H9 (cell line): ENCODE results near the gene ZNF528. TPM values are rescaled to one million over a fixed set of nuclear protein-coding genes. Genes with fewer than 3 reads are reported as not detected.

Source experiments
- DNase-seq: peaks from one replicate; pipeline ENCODE4 v3.0.0-alpha.2; 2017
- H2AFZ ChIP-seq: one replicate; pipeline ENCODE4 v1.6.1; 2013; ENCODE audit warnings: mild to moderate bottlenecking, low read length, control low read depth, moderate library complexity
- H2AK5ac ChIP-seq: 2 replicates; pipeline ENCODE4 v1.6.1; 2013; ENCODE audit warnings: low read length, control low read depth, mixed read lengths; ENCODE audit not compliant: insufficient read length
- H2BK120ac ChIP-seq: one replicate; pipeline ENCODE4 v1.6.1; 2013; ENCODE audit warnings: low read depth, mild to moderate bottlenecking, low read length, control low read depth, inconsistent platforms; ENCODE audit not compliant: poor library complexity, severe bottlenecking
- H2BK12ac ChIP-seq: 2 replicates; pipeline ENCODE4 v1.6.1; 2013; ENCODE audit warnings: low read length, control low read depth, mixed read lengths, low read depth; ENCODE audit not compliant: insufficient read length
- H2BK15ac ChIP-seq: 2 replicates; pipeline ENCODE4 v1.6.1; 2013; ENCODE audit warnings: low read depth, low read length, control low read depth
- H2BK20ac ChIP-seq: one replicate; pipeline ENCODE4 v1.6.1; 2013; ENCODE audit warnings: low read depth, mild to moderate bottlenecking, low read length, control low read depth, inconsistent platforms; ENCODE audit not compliant: poor library complexity, severe bottlenecking
- H2BK5ac ChIP-seq: 2 replicates; pipeline ENCODE4 v1.6.1; 2013; ENCODE audit warnings: low read length, control low read depth, mixed read lengths; ENCODE audit not compliant: insufficient read length
- H3K14ac ChIP-seq: 2 replicates; pipeline ENCODE4 v1.6.1; 2013; ENCODE audit warnings: low read length, control low read depth; ENCODE audit not compliant: insufficient read depth
- H3K18ac ChIP-seq: 2 replicates; pipeline ENCODE4 v1.6.1; 2013; ENCODE audit warnings: low read depth, mild to moderate bottlenecking, mixed read lengths, low read length, control low read depth; ENCODE audit not compliant: insufficient read length
- H3K23ac ChIP-seq: 2 replicates; pipeline ENCODE4 v1.6.1; 2013; ENCODE audit warnings: low read length, control low read depth, mixed read lengths, low read depth; ENCODE audit not compliant: insufficient read length
- H3K23me2 ChIP-seq: 2 replicates; pipeline ENCODE4 v1.6.1; 2013; ENCODE audit warnings: low read depth, mild to moderate bottlenecking, mixed read lengths, low read length, control low read depth; ENCODE audit not compliant: insufficient read length, poor library complexity, severe bottlenecking
- H3K27ac ChIP-seq: 2 replicates; pipeline ENCODE4 v1.5.1; 2013; ENCODE audit warnings: low read length, control low read depth, mixed read lengths, low read depth; ENCODE audit not compliant: insufficient read length
- H3K27me3 ChIP-seq: 2 replicates; pipeline ENCODE4 v1.6.1; 2013; ENCODE audit warnings: low read length, control low read depth, inconsistent platforms; ENCODE audit not compliant: insufficient read depth
- H3K4ac ChIP-seq: 2 replicates; pipeline ENCODE4 v1.6.1; 2013; ENCODE audit warnings: low read depth, mild to moderate bottlenecking, control low read depth, inconsistent platforms, low read length, moderate library complexity
- H3K4me1 ChIP-seq: 2 replicates; pipeline ENCODE4 v1.6.1; 2013; ENCODE audit warnings: low read length, control low read depth, inconsistent platforms; ENCODE audit not compliant: insufficient read depth
- H3K4me2 ChIP-seq: 2 replicates; pipeline ENCODE4 v1.6.1; 2013; ENCODE audit warnings: low read length, control low read depth, mixed read lengths; ENCODE audit not compliant: insufficient read length, insufficient read depth
- H3K56ac ChIP-seq: 2 replicates; pipeline ENCODE4 v1.6.1; 2013; ENCODE audit warnings: low read depth, mild to moderate bottlenecking, mixed read lengths, low read length, control low read depth; ENCODE audit not compliant: insufficient read length
- H3K79me1 ChIP-seq: 2 replicates; pipeline ENCODE4 v1.6.1; 2013; ENCODE audit warnings: low read depth, mild to moderate bottlenecking, moderate library complexity, low read length, control low read depth, inconsistent platforms; ENCODE audit not compliant: insufficient read depth, poor library complexity, severe bottlenecking
- H3K79me2 ChIP-seq: 2 replicates; pipeline ENCODE4 v1.6.1; 2013; ENCODE audit warnings: low read length, control low read depth, inconsistent platforms; ENCODE audit not compliant: insufficient read depth
- H3K9ac ChIP-seq: 2 replicates; pipeline ENCODE4 v1.6.1; 2013; ENCODE audit warnings: low read length, control low read depth, mixed read lengths; ENCODE audit not compliant: insufficient read length; ENCODE audit errors: extremely low read depth
- H3K9me3 ChIP-seq: one replicate; pipeline ENCODE4 v1.6.1; 2013; ENCODE audit warnings: low read depth, low read length, inconsistent platforms; ENCODE audit not compliant: control insufficient read depth
- H3T11ph ChIP-seq: one replicate; pipeline ENCODE4 v1.6.1; 2013; ENCODE audit warnings: mild to moderate bottlenecking, low read length, control low read depth, inconsistent platforms
- H4K20me1 ChIP-seq: one replicate; pipeline ENCODE4 v1.6.1; 2013; ENCODE audit not compliant: control insufficient read depth, insufficient read length, insufficient read depth
- H4K5ac ChIP-seq: 2 replicates; pipeline ENCODE4 v1.6.1; 2013; ENCODE audit warnings: low read depth, mild to moderate bottlenecking, mixed read lengths, low read length, control low read depth; ENCODE audit not compliant: insufficient read length
- H4K8ac ChIP-seq: replicated peaks from 2 replicates; pipeline ENCODE4 v1.6.1; 2013; ENCODE audit warnings: low read length, control low read depth, mixed read lengths, low read depth; ENCODE audit not compliant: insufficient read length
- H4K91ac ChIP-seq: 2 replicates; pipeline ENCODE4 v1.6.1; 2013; ENCODE audit warnings: low read depth, mild to moderate bottlenecking, moderate library complexity, mixed read lengths, low read length, control low read depth; ENCODE audit not compliant: insufficient read length
- H3K27ac Mint-ChIP-seq, 3 experiments: 2 replicates in 2 of 3; 3 replicates in 1 of 3; pipeline ENCODE4 v1.8.0; 2020 to 2021; ENCODE audit warnings: mixed read lengths in 3 of 3, mild to moderate bottlenecking in 1 of 3, moderate library complexity in 1 of 3
- H3K27me3 Mint-ChIP-seq: 2 replicates; pipeline ENCODE4 v1.8.0; 2021; ENCODE audit warnings: low read depth, mild to moderate bottlenecking, moderate library complexity, mixed read lengths
- H3K36me3 Mint-ChIP-seq, 3 experiments: 2 replicates in 2 of 3; 3 replicates in 1 of 3; pipeline ENCODE4 v1.8.0; 2020 to 2021; ENCODE audit warnings: low read depth in 3 of 3, mixed read lengths in 3 of 3; ENCODE audit not compliant: insufficient read depth in 1 of 3
- H3K4me1 Mint-ChIP-seq, 2 experiments: 2 replicates each; pipeline ENCODE4 v1.8.0; 2020; ENCODE audit warnings: mixed read lengths in 2 of 2
- H3K4me3 Mint-ChIP-seq, 2 experiments: 2 replicates in 1 of 2; 3 replicates in 1 of 2; pipeline ENCODE4 v1.8.0; 2020 to 2021; ENCODE audit warnings: mild to moderate bottlenecking in 2 of 2, mixed read lengths in 2 of 2, moderate library complexity in 1 of 2
- H3K9me3 Mint-ChIP-seq, 2 experiments: 2 replicates in 1 of 2; 3 replicates in 1 of 2; pipeline ENCODE4 v1.8.0; 2020; ENCODE audit warnings: mild to moderate bottlenecking in 2 of 2, mixed read lengths in 2 of 2, moderate library complexity in 1 of 2
- WGBS: extraction: QIAGEN DNeasy Blood & Tissue Kit; methylation state at CpG from one replicate; pipeline ENCODE4 v1.1.7; 2013; ENCODE audit warnings: missing lambda C conversion rate, low lambda C conversion rate, mixed read lengths; ENCODE audit not compliant: insufficient read length; ENCODE audit errors: extremely low coverage; 5-methylcytosine and 5-hydroxymethylcytosine counted together
- total RNA-seq: library from RNA; stranded (reverse); gene quantifications from 2 replicates; pipeline ENCODE4 v1.2.1, GENCODE V29; 2021
- TF ChIP-seq, protein P1 (sequence below): fragments of 200-600 bp; sonication (generic); conservative IDR thresholded peaks from 3 replicates; pipeline ENCODE4 v1.8.0; 2021; ENCODE audit warnings: antibody characterized with exemption, mild to moderate bottlenecking

The ZNF528 gene
- total RNA-seq, 1 experiment from 2014 or later = 0.81 TPM

GRCh38 chr19:52398081-52398441 is 412 bp downstream of the ZNF528 start:
- Histone ChIP-seq H2BK5ac (no peak overlapping the region), H2BK12ac (no peak overlapping the region), H2AFZ (peak overlapping the region; percentile 18), H3K4me2 (peak overlapping the region; percentile 49), H3K23ac (no peak overlapping the region), H3K27ac (no peak overlapping the region), H3K18ac (peak overlapping the region; percentile 37), H3K14ac (peak overlapping the region; percentile 10; the same call in 1 of the 2 replicates), H3K79me1 (no peaks in the 10 kb centered on the region), H3K9me3 (no peaks in the 10 kb centered on the region), H3K79me2 (no peaks in the 10 kb centered on the region), H3K27me3 (no peaks in the 10 kb centered on the region; the same call in 1 of the 2 replicates), H3K9ac (peak overlapping the region; percentile 52), H2AK5ac (no peak overlapping the region), H4K8ac (no peak overlapping the region), H3T11ph (no peak overlapping the region), H3K4me1 (no peaks in the 10 kb centered on the region), H2BK15ac (no peak overlapping the region), H3K4ac (no peak overlapping the region), H3K56ac (no peak overlapping the region), H2BK20ac (no peak overlapping the region), H3K23me2 (peaks cover 10% of the 10 kb centered on the region), H2BK120ac (no peak overlapping the region), H4K91ac (no peak overlapping the region), H4K5ac (no peak overlapping the region), H4K20me1 (no peaks in the 10 kb centered on the region)
- Mint-ChIP-seq H3K36me3 (peaks cover 0 to 7% (median 0%) of the 10 kb centered on the region in 3 experiments; a peak in 4 of 7 replicates), H3K27me3 (peaks cover 4% of the 10 kb centered on the region), H3K9me3 (peaks cover 80 to 91% of the 10 kb centered on the region in 2 experiments), H3K27ac (no peak overlapping the region), H3K4me1 (peaks cover 0 to 10% of the 10 kb centered on the region in 2 experiments; a peak in 2 of 4 replicates), H3K4me3 (peak overlapping the region in 1 of 2 experiments; percentile 36; a peak in 2 of 5 replicates)
- DNase-seq = no peak
- WGBS = no CpG with 5 or more reads among the region's 14 CpGs
- TF ChIP-seq, protein P1, sequence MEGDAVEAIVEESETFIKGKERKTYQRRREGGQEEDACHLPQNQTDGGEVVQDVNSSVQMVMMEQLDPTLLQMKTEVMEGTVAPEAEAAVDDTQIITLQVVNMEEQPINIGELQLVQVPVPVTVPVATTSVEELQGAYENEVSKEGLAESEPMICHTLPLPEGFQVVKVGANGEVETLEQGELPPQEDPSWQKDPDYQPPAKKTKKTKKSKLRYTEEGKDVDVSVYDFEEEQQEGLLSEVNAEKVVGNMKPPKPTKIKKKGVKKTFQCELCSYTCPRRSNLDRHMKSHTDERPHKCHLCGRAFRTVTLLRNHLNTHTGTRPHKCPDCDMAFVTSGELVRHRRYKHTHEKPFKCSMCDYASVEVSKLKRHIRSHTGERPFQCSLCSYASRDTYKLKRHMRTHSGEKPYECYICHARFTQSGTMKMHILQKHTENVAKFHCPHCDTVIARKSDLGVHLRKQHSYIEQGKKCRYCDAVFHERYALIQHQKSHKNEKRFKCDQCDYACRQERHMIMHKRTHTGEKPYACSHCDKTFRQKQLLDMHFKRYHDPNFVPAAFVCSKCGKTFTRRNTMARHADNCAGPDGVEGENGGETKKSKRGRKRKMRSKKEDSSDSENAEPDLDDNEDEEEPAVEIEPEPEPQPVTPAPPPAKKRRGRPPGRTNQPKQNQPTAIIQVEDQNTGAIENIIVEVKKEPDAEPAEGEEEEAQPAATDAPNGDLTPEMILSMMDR = no peak
